Dedifferentiated amniotic fluid mesenchymal stem cell (primary cell): ENCODE data around the gene DYSF.
"Not testable (repeated sequence)": the region's sequence is repeated elsewhere in the genome, so short reads cannot be mapped to it uniquely, and the experiment has no call there.

Source experiments
- DNase-seq: peaks from one replicate; pipeline ENCODE4 v3.0.0-alpha.2; 2016; ENCODE audit errors: extremely low spot score

DYSF gene

DNA sequence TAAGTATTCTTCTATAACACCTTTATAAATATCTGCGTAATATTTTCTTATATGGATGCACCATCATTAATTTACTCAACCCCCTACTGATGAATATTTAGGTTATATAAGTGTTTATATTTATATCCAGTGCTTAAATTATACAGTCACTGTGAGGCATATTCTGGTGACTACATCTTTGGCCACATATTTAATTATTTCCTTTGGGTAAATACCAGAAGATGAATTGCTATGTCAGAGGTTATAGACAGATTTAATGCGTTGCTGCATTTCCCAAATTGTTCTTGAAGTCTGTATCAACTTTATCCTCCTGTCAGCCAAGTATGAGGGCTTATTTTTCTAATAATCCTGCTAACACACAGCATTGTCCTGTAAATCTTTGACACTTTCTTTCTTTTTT, 18.7 kb downstream of the DYSF start:
- DNase-seq = no peak

GRCh38 chr2:71473346-71474031, 20.1 kb downstream of the DYSF start:
- no peak for DNase-seq

- DNase-seq = no peak
Measured at GRCh38 chr2:71474116-71474743, 20.9 kb downstream of the DYSF start.

- no peak for DNase-seq
Measured at GRCh38 chr2:71474744-71475397, 21.5 kb downstream of the DYSF start.

DNA sequence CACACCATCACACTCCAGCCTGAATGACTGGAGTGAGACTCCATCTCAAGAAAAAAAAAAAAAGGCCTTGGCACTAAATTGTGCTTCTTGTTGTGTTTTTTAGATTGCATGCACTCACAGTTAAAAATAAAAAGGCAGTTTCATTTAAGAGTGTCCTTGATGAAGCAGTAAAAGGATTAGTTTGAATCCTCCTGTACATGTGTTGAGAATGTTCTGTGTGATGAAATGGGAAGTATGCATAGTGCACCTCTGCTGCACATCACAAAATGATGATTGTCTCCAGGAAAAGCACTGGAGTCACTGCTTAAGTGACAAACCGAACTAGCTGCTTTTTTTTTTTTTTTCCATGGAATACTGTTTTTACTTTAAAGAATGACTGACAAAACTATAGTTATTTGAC, 23.1 kb downstream of the DYSF start:
- DNase-seq = no peak

DNA sequence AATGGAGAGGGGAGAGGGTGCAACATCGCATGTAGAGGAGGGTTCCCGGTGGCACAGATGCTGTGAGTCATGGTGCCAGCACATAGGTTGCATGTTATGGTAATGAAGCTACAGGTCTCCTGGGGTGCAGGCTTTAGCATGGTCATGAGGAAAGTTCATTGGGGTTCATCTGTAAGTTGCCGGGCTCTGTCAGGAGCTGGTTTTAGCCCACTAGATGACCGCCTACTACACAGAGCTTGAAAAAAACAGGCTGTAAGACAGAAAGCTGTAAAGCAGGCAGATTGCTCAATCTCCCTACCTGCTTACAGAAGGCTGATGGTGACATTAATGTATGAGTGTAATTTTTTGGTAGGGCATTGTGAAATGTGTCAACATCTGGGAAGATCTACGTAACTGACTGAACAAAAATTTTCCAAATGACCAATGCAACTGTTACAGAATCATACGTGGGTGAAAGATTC, 23.9 kb downstream of the DYSF start:
- DNase-seq = no peak

GRCh38 chr2:71478806-71479205, 25.4 kb downstream of the DYSF start:
- DNase-seq = no peak

- DNase-seq = no peak
Measured at GRCh38 chr2:71479261-71479660, 25.9 kb downstream of the DYSF start.

- no peak for DNase-seq
Measured at GRCh38 chr2:71481111-71481510, 27.8 kb downstream of the DYSF start.

GRCh38 chr2:71482055-71482454, 28.7 kb downstream of the DYSF start:
- DNase-seq = no peak

GRCh38 chr2:71483246-71483645, 29.9 kb downstream of the DYSF start:
- DNase-seq = no peak

DNA sequence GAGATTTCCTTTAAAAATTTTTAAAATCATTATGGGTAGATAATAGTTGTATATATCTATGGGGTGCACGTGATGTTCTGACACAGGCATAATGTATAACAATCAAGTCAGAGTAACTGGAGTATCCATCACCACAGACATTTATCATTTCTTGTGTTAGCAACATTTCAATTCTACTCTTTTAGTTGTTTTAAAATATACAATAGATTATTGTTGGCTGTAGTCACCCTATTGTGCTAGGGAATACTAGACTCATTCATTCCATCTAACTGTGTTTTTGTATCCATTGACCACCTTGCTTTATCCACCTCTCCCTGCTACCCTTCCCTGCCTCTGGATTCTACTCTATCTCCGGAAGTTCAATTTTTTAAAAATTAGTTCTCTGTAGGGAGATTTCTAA, 31.0 kb downstream of the DYSF start:
- DNase-seq = no peak

GRCh38 chr2:71486881-71487640, 33.7 kb downstream of the DYSF start:
- no peak for DNase-seq

GRCh38 chr2:71491551-71491950, 38.2 kb downstream of the DYSF start:
- DNase-seq = not testable (repeated sequence)

DNA sequence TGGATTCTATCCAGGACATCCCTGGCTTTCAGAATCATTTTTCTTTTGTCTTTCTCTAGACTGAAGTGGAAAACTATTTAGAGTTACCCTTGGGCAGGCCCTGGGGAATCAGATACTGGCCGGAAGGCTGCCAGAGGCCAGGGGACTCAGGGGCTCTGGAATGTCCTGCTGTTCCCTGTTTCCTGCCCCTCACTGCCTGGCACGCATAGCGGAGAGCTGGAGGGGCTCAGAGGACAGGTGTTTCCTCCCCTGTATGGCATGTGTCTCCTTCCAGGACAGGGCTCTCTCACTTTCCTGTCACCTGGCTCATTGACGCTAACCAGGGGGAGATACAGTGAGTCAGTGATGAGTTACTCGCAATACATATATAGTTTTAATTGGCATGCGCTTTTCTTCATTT, 38.8 kb downstream of the DYSF start:
- DNase-seq = no peak

- no peak for DNase-seq
Measured at GRCh38 chr2:71494091-71494490, 40.7 kb downstream of the DYSF start.

GRCh38 chr2:71494523-71495155, 41.3 kb downstream of the DYSF start:
- DNase-seq = no peak

GRCh38 chr2:71496156-71496770, 42.9 kb downstream of the DYSF start:
- no peak for DNase-seq

DNA sequence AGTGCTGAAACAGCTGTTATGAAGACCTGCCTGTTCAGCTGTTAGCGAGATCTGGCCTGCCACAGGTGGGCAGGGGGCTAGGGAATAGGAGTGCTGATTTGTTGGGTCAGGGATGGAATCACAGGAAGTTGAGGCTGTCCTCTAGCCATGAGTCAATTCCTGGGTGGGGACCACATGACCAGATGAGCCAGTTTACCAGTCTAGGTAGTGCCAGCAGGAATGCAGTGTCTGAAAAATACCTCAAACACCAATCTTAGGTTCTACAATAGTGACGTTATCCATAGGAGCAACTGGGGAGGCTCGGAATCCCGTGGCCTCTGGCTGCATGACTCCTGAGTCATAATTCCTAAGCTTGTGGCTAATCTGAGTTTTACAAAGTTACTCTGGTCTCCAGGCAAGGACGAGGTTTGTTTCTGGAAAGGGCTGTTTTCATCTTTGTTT, 44.9 kb downstream of the DYSF start:
- peak; percentile 78 for DNase-seq

DNA sequence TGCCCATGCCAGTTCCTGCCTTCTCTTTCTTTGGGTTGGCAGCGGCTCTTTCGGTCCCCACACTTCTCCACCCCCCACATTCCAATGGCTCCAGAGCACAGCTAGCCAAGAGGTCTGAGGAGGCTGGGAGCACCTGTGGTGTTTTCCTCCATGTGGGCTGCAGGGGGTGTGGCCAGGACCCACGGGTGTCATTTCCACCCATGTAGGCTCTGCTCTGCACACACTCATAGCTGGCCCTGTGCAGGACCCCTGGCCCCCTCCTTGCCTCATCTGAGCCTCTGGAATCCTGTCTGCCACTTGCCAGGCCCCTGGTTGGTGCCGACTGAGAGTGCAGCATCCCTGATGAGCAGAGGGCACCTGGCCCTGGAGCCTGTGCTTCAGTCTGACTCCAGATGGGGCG, 46.3 kb downstream of the DYSF start:
- no peak for DNase-seq

DNA sequence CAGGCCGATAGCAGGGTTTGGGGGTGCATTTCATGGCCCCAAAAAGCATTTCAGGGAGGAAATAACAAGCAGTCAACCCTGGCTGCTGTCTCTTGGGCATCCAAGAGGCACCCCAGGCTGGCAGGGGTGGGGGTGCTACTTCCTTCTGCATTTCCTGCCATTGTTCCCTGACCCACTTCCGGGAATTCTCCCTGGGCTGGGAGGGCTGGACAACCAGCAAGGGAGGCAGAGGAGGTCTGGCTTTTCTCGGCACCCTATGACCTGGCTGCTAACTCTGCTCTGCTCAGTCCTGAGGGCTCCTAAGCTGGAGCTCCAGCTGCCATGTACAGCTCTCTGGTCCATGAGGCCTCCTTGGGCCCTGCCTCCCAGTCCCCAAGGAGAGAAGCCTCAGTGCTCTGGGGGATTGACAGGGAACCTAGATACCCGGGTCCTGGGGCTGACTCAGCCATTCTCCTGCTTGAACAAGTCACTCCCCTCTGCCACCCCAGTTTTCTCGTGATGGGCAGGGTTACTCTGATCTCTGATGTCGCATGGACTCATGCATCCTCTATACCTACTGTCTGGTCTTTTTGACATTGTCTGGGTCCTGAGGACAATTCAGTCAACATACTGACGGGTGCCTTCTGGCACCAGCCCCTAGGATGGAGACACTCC, 47.2 kb downstream of the DYSF start:
- DNase-seq = no peak
